ENCODE results near the gene TNFRSF9.

Gene TNFRSF9

DNA sequence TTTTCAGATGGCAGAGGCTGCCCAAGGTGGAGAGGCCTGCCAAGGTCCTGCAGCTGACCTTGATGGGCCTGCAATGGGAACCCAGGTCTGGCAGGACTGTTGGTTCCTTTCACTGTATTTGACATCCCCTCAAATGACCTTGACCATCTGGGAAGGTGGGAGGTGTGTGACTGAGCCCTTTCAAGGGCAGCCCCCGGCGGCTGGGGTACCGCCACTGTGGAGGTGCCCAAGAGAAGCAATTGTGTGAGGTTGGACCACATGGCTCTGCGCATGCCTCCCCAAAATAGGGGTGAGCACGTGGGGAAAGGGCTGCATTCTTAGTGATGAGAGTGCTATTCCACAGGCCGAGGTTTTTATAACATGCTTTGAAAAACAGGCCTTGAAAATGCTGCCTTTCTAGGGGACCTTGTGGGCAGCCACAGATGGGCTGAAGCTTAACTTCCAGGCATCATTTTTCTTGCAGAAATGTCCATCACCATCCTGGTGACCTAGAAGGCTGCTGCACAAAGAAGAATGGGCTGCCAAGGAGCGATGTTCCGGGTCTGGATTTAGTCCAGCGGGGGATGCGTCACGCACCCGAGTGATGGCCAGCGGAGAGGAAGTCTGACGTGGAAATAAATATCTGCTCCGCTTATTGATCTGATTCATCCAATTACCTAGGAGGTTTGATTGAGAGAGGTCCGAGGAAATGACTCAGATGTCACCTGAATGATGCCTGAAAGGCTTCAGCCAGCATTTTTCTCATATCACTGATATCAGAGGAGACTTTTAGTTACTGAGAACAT lies 71.3 kb downstream of the TNFRSF9 start:
- DNase-seq, result no peak

DNA sequence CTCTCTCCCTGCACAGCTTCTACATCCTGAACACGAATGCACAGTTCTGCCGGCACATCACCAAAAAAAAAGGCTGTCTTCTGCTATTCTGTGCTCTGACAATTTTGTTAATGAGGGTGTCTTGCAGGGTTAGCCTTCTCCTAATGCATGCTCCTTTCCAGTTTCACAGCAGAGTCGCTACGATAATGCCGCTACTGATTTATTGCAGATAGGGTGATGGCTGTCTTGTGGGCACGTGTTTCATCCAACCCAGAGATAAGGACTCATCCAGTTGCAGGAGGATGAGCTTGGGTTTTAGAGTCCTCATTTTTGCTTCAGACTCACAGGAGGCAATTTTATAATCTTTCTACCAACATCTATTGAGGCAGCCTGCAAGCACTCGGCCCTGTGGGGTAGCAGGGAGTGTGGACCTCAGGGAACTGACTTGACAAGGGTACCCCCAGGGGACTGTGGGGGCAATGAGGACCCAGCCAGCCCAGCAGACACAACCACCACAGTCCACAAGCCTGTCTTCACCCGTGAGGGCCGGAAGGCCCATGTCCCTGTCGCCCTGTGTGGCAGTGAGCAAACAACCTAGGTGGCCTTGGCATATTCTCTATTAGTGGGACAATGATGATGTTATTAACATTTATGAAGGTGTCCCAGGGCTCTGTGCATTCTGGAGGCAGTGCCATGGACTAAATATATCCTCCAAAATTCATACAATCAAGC lies 72.4 kb downstream of the TNFRSF9 start:
- no peak for DNase-seq

DNA sequence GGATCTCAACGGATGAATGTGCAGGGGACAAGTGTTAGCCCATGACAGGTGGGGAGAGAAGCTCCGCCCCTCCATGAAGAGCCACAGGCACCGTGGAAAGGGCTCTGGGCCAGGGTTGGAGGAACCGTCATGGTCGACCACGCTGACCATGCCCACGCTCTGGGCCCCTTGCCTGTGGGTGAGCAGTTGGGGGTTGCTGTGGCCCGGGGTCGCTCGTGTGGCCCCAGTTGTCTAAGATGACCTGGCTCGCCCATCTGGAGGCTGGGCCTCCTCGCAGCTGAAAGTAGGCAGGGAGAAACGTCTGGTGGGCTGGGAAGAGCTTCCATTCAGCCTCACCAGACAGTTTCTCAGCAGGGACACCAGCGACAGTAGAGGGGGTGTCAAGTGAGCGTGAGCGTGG lies 74.7 kb downstream of the TNFRSF9 start:
- DNase-seq, result no peak

Measured in suppressor macrophage (primary cell).